Endothelial cell of umbilical vein (primary cell): ENCODE measurements around the gene ATN1. TPM values are rescaled to one million over a fixed set of nuclear protein-coding genes. Genes with fewer than 3 reads are reported as not detected.

Experiments used
- BruUV-seq: library from RNA; stranded (reverse); fragments of 400-500 nt; replicated peaks from 2 replicates; lab custom pipeline; 2021; lab: Mats Ljungman, UMichigan
- CTCF ChIA-PET: fragments of 300-600, 350-600 bp; sonication (Branson Sonifier 250); formaldehyde crosslinking; loops from one replicate; lab custom pipeline; 2021; ENCODE audit warnings: antibody characterized with exemption, inconsistent platforms; lab: Charles Lee
- POLR2A ChIA-PET: fragments of 300-600, 350-600 bp; sonication (Branson Sonifier 250); formaldehyde crosslinking; loops from one replicate; lab custom pipeline; 2021; ENCODE audit warnings: antibody characterized with exemption, inconsistent platforms; lab: Charles Lee
- DNase-seq: peaks from one replicate; pipeline ENCODE4 v3.0.0-alpha.2; 2011; ENCODE audit warnings: low read depth, low spot score
- FAIRE-seq: peaks from 2 replicates; lab custom pipeline; 2011; peaks lifted over from hg19 to GRCh38; lab: Jason Lieb, UNC
- H2AFZ ChIP-seq: 2 replicates; pipeline ENCODE4 v1.6.0; 2012; ENCODE audit warnings: low read depth, low read length, control low read depth, inconsistent platforms
- H3K27ac ChIP-seq: 2 replicates; pipeline ENCODE4 v1.5.1; 2011; ENCODE audit warnings: low read depth, mild to moderate bottlenecking, control low read depth, low read length, moderate library complexity; ENCODE audit not compliant: insufficient read depth
- H3K27me3 ChIP-seq, 2 experiments: 2 replicates each; pipeline versions ENCODE4 v1.6.0 to v1.6.1; 2011; ENCODE audit warnings: low read length in 2 of 2, mixed read lengths in 1 of 2; ENCODE audit not compliant: control insufficient read depth in 2 of 2, insufficient read depth in 2 of 2
- H3K36me3 ChIP-seq, 2 experiments: 2 replicates in 1 of 2; 3 replicates in 1 of 2; pipeline ENCODE4 v1.5.1; 2011; ENCODE audit warnings: low read length in 2 of 2, mild to moderate bottlenecking in 1 of 2, moderate library complexity in 1 of 2; ENCODE audit not compliant: control insufficient read depth in 2 of 2, insufficient read depth in 2 of 2; ENCODE audit errors: extremely low read depth in 1 of 2
- H3K4me1 ChIP-seq: 3 replicates; pipeline ENCODE4 v1.5.1; 2011; ENCODE audit warnings: mild to moderate bottlenecking, low read length; ENCODE audit not compliant: control insufficient read depth, insufficient read depth; ENCODE audit errors: extremely low read depth
- H3K4me2 ChIP-seq: 2 replicates; pipeline ENCODE4 v1.6.1; 2011; ENCODE audit warnings: low read length, control low read depth, mixed read lengths; ENCODE audit not compliant: insufficient read depth
- H3K4me3 ChIP-seq, 3 experiments: fragments of 200-600 bp in 1 of 3; sonication (generic), shearing (Covaris generic) in 1 of 3; replicated peaks in 1 of 3; 2 replicates each; pipeline ENCODE4 v1.5.1; 2011 to 2016; ENCODE audit warnings: control low read depth in 3 of 3, low read length in 3 of 3, mild to moderate bottlenecking in 2 of 3, inconsistent platforms in 1 of 3, low read depth in 1 of 3, moderate library complexity in 1 of 3; ENCODE audit not compliant: insufficient read depth in 1 of 3
- H3K79me2 ChIP-seq: 2 replicates; pipeline ENCODE4 v1.6.0; 2012; ENCODE audit warnings: low read length, inconsistent platforms; ENCODE audit not compliant: control insufficient read depth, insufficient read depth
- H3K9ac ChIP-seq: replicated peaks from 2 replicates; pipeline ENCODE3; 2011; ENCODE audit warnings: low read length, control low read depth; ENCODE audit not compliant: insufficient read depth; ENCODE audit errors: extremely low read depth
- H3K9me1 ChIP-seq: replicated peaks from 3 replicates; pipeline ENCODE4 v1.6.0; 2011; ENCODE audit warnings: mild to moderate bottlenecking, low read length; ENCODE audit not compliant: control insufficient read depth, insufficient read depth; ENCODE audit errors: extremely low read depth
- H3K9me3 ChIP-seq: replicated peaks from 2 replicates; pipeline ENCODE4 v1.5.1; 2012; ENCODE audit warnings: low read length, inconsistent platforms; ENCODE audit not compliant: control insufficient read depth, insufficient read depth
- H4K20me1 ChIP-seq: replicated peaks from 2 replicates; pipeline ENCODE3; 2011; ENCODE audit warnings: mild to moderate bottlenecking, low read length; ENCODE audit not compliant: control insufficient read depth, insufficient read depth; ENCODE audit errors: extremely low read depth
- EZH2 ChIP-seq: IDR thresholded peaks from 2 replicates; pipeline ENCODE4 v1.6.1; 2012; ENCODE audit warnings: borderline replicate concordance, low read depth, mild to moderate bottlenecking, moderate library complexity, low read length, inconsistent platforms; ENCODE audit not compliant: severe bottlenecking
- FOS ChIP-seq: IDR thresholded peaks from 2 replicates; pipeline ENCODE4 v1.6.1; 2011; ENCODE audit warnings: mild to moderate bottlenecking, low read length, moderate library complexity, borderline replicate concordance; ENCODE audit not compliant: insufficient read depth
- POLR2A ChIP-seq: IDR thresholded peaks from 2 replicates; pipeline ENCODE4 v1.6.1; 2012; ENCODE audit warnings: low read depth, mild to moderate bottlenecking, control low read depth, low read length
- dilution Hi-C: fragments of 300-500 bp; cut with MboI; formaldehyde crosslinking; loops from one replicate; pipeline ENCODE4 v1.15.0; 2019; ENCODE audit warnings: low sequenced_read_pairs; ENCODE audit not compliant: extremely low pct_ligation_motif_present
- intact Hi-C: fragments of 100-400 bp; cut with micrococcal nuclease; formaldehyde crosslinking; loops from one replicate; pipeline ENCODE4 v1.10.0; 2022
- polyA plus RNA-seq, 4 experiments: library from polyadenylated mRNA; depleted of rRNA in 3 of 4; stranded (reverse) in 3 of 4; unstranded in 1 of 4; fragments of >200 nt; gene quantifications; 2 replicates each; pipeline versions ENCODE4 v1.2.1 to v1.2.3, GENCODE V29; 2011 to 2012; ENCODE audit warnings: missing spikeins in 1 of 4
- total RNA-seq: library from RNA; stranded (reverse); gene quantifications from 2 replicates; pipeline ENCODE4 v1.2.3, GENCODE V29; 2021
- TF ChIP-seq, protein P1 (sequence below): IDR thresholded peaks from 2 replicates; pipeline ENCODE4 v1.6.1; 2011; ENCODE audit not compliant: insufficient read depth, insufficient read length
- TF ChIP-seq, protein P2 (sequence below), 2 donors: IDR thresholded peaks; 1 replicate in 1 of 2; 2 replicates in 1 of 2; pipeline ENCODE4 v1.5.1; 2011; ENCODE audit warnings: low read length in 2 of 2, mild to moderate bottlenecking in 2 of 2, moderate library complexity in 2 of 2, control low read depth in 1 of 2, inconsistent platforms in 1 of 2, low read depth in 1 of 2; ENCODE audit not compliant: insufficient read depth in 1 of 2; ENCODE audit errors: extremely low read depth in 1 of 2

The ATN1 gene
- total and polyA plus RNA-seq, 2 donors (not counting 3 experiments of a cell fraction or from before 2014, with no cell fraction given): 46.4 to 117 TPM

DNA sequence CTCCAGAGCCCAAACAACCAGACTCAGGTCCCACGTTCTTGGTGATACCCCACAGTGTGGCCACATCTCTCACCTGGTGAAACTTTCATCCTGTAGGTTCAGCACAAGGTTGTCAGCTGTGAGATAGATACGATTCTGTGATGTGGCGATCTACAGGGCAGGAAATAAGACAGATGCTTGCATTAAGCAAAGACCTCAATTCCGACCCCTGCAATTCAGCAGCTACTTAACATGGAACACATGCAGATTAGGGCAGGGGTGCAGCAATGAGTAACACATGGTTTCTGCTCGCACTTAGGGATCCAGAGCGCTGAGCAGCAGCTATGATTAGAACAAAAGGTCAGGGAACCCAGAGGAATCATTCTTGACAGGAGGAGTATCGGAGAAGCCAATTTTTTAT is 38.6 kb downstream of the ATN1 start:
- H3K79me2 ChIP-seq: peaks cover 37% of the 10 kb centered on the region
- H3K27ac ChIP-seq: no peak overlapping the region
- H3K9me1 ChIP-seq: no peaks in the 10 kb centered on the region
- ChIA-PET POLR2A (no interaction called here), CTCF (interaction anchor here (1.6 to 4.0 kb wide), 3 partner anchors 19 to 97 kb away, joined by 5 to 124 read pairs (median 13); partner anchors contain the start of genes C12orf57 and RNU7-1)
- no peak for FAIRE-seq
- no peak for DNase-seq
- H3K4me3 ChIP-seq: no peak overlapping the region
- no peak overlapping the region for H3K4me2 ChIP-seq
- dilution Hi-C loops: no loop called here
- TF ChIP-seq POLR2A (no peak), EZH2 (no peak), FOS (no peak)
- TF ChIP-seq, protein P1, sequence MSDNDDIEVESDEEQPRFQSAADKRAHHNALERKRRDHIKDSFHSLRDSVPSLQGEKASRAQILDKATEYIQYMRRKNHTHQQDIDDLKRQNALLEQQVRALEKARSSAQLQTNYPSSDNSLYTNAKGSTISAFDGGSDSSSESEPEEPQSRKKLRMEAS: no peak
- TF ChIP-seq, protein P2, sequence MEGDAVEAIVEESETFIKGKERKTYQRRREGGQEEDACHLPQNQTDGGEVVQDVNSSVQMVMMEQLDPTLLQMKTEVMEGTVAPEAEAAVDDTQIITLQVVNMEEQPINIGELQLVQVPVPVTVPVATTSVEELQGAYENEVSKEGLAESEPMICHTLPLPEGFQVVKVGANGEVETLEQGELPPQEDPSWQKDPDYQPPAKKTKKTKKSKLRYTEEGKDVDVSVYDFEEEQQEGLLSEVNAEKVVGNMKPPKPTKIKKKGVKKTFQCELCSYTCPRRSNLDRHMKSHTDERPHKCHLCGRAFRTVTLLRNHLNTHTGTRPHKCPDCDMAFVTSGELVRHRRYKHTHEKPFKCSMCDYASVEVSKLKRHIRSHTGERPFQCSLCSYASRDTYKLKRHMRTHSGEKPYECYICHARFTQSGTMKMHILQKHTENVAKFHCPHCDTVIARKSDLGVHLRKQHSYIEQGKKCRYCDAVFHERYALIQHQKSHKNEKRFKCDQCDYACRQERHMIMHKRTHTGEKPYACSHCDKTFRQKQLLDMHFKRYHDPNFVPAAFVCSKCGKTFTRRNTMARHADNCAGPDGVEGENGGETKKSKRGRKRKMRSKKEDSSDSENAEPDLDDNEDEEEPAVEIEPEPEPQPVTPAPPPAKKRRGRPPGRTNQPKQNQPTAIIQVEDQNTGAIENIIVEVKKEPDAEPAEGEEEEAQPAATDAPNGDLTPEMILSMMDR (IDR thresholded peaks at IDR 0.05; ENCODE audit: extremely low read depth in 1 of 2, insufficient read depth in 1 of 2, low read depth in 1 of 2, low read length in 2 of 2): no peak
- BruUV-seq: no TSS peak
- H3K4me1 ChIP-seq: peaks cover 23% of the 10 kb centered on the region
- H2AFZ ChIP-seq: no peak overlapping the region
- intact Hi-C loops: no loop called here
- no peaks in the 10 kb centered on the region for H4K20me1 ChIP-seq
- no peaks in the 10 kb centered on the region for H3K27me3 ChIP-seq
- H3K36me3 ChIP-seq: peaks cover 13 to 30% of the 10 kb centered on the region in 2 experiments
- no peaks in the 10 kb centered on the region for H3K9me3 ChIP-seq
- no peak overlapping the region for H3K9ac ChIP-seq
